AG09309 (cell line): ENCODE measurements around the gene RAB29.

Source experiments
- DNase-seq: peaks from one replicate; pipeline ENCODE4 v3.0.0-alpha.2; 2010; ENCODE audit warnings: low read depth
- H3K4me3 ChIP-seq: 2 replicates; pipeline ENCODE4 v1.5.1; 2011; ENCODE audit warnings: mild to moderate bottlenecking, low read depth, low read length, moderate library complexity; ENCODE audit not compliant: control insufficient read depth
- TF ChIP-seq, protein P1 (sequence below): IDR thresholded peaks from 2 replicates; pipeline ENCODE4 v1.5.1; 2011; ENCODE audit warnings: mild to moderate bottlenecking, low read depth, low read length, inconsistent platforms; ENCODE audit not compliant: insufficient read depth, control insufficient read depth; ENCODE audit errors: missing control alignments

The RAB29 gene

DNA sequence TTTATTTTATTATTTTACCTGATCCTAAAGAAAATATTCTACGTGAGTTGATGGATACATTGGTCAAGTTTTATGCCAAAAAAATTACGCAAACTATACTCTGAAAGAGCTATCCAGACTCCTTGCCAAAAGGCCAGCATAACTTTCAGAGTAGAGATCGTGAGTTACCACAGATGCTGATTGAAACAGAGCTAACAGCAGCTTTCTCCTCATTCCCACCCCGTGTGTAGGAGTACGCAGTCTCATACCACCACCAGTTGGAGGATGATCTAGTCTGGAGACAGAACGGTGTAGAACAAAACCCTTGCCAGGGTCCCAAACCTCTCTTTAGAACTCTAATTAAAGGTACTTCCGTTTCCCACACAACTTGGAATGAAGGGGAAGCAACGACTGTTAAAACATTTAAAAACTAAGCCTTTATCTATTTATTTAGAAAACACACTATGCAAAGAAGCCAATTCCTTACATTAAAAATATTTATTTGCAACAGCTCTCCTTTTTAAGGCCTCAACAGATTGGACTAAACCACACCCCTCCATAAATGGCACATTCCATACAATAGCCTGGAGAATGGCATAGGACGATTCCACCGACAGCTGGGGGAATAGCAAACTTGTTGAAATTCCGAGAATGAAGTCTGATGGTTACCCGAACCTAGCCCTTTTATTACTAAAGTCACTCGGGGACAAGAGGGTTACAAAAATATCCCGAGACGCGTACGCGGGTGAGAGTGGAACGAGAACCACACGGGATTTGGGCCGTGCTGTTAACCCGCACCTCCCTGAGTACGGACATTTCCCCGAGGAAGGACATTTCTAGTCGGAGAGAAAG, 26.7 kb downstream of the RAB29 start:
- H3K4me3 ChIP-seq, result peak overlapping the region; percentile 80
- TF ChIP-seq, protein P1, sequence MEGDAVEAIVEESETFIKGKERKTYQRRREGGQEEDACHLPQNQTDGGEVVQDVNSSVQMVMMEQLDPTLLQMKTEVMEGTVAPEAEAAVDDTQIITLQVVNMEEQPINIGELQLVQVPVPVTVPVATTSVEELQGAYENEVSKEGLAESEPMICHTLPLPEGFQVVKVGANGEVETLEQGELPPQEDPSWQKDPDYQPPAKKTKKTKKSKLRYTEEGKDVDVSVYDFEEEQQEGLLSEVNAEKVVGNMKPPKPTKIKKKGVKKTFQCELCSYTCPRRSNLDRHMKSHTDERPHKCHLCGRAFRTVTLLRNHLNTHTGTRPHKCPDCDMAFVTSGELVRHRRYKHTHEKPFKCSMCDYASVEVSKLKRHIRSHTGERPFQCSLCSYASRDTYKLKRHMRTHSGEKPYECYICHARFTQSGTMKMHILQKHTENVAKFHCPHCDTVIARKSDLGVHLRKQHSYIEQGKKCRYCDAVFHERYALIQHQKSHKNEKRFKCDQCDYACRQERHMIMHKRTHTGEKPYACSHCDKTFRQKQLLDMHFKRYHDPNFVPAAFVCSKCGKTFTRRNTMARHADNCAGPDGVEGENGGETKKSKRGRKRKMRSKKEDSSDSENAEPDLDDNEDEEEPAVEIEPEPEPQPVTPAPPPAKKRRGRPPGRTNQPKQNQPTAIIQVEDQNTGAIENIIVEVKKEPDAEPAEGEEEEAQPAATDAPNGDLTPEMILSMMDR, result no peak
- peak; percentile 38 for DNase-seq

DNA sequence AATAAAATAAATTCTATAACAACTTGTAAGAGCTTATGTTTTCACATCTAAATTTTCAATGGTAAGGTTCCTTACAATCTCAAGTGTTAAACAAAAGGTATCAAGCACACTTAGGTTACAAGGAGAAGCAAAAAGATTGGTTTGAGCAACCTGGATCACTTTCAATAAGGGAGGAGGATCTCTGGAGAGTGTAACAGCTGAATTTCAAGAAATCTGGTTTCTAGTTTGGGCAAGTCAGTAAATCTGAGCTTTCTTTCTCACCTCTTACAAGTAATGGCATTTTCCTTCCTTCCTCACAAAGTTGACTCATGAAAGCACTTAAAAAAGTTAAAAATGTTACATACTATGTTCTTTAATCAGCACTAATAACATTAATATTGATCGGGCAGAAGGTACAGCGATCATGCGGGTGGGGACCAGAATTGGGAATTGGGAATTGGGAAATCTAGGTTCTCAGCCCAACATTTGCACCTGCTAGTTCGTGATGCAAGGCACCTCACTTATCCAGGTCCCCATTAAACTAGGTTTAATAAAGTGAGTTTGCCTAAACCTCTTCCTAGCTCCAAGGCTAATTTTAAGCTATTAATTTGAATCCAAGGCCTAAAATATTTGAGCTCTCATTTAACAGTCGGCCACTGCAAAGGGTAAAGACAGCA, 28.4 kb downstream of the RAB29 start:
- TF ChIP-seq, protein P1, result no peak
- no peak overlapping the region; the same call in 1 of the 2 replicates for H3K4me3 ChIP-seq
- DNase-seq, result no peak

DNA sequence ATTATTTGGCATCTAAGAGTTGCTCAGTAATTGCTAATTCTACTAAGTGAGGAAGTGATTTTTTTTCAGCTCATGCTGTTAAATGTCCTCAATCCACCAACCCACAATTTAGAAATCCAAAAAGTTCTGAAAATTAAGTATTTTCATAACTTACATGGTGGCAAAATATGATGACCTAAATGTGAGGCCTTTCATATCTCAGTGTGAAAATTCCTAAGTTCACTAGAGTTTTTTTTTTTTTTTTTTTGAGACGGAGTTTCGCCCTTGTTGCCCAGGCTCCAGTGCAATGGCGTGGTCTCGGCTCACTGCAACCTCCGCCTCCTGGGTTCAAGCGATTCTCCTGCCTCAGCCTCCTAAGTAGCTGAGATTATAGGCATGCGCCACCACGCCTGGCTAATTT, 30.9 kb downstream of the RAB29 start:
- no peak for DNase-seq
- no peak overlapping the region for H3K4me3 ChIP-seq
- TF ChIP-seq, protein P1, result no peak

DNA sequence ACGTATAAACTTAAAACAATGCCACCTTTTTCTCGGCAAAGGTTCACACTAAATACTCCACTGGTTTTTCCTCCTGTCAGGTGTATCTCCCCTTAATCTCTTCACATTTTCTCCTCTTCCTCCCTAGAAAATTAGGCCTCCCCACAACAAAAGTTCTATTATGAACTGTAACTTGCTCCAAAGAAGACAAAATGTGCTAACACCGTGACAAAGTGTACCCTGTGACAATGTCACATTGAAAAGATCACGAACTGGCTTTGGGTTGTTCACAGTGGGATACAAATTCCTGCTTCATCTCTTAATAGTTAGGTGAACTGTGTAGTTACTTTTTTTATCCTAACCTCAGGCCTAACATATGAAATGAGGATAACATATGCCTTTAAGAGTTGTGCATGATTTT, 31.3 kb downstream of the RAB29 start:
- H3K4me3 ChIP-seq, result no peak overlapping the region
- no peak for DNase-seq
- TF ChIP-seq, protein P1, result no peak

DNA sequence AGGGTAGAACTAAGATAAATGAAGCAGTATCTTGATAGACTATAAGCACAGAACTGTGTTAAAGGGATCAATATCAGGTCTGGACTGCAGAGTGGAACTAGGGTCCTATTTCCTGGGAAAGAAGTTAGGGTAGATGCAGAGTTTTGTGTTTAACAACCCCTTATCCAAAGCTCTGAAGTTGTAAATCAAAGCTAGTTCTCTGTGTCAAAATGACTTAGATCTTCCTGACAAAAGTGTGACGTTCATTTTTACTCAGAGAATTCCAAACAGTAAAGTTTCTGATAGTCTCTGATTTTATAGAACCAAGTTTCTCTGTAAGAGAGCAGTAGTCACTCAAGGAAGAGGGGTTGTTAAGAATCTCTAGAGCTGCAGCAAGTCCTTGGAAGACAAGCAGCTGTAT, 33.6 kb downstream of the RAB29 start:
- TF ChIP-seq, protein P1, result no peak
- H3K4me3 ChIP-seq, result no peak overlapping the region
- no peak for DNase-seq

DNA sequence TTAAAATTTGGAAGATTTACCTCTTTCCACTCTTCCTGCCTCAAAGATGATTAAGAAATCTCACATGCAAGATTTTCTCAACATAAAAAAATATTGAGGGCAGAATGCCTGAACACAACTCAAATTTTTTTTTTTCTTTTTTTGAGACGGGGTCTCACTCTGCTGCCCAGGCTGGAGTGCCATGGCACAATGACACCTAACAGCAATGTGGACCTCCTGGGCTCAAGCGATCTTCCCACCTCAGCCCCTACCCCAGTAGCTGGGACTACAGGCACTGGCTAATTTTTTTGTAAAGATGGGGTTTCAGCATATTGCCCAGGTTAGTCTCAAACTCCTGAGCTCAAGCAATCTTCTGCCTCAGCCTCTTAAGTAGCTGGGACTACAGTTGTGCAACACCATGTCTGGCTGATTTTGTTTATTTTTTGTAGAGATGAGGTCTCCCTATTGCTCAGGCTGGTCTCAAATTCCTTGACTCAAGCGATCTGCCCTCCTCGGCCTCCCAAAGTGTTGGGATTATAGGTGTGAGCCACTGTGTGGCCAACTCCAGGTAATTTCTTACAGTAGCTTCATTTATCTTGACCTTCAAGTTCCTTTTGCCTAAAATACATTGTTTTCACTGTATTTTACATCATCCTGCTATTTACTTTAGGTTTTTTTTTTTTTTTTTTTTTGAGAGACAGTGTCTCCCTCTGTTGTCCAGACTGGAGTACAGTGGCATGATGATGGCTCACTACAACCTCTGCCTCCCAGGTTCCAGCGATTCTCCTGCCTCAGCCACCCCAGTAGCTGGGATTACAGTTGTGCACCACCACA, 35.7 kb downstream of the RAB29 start:
- peak; percentile 32 for DNase-seq
- TF ChIP-seq, protein P1, result no peak

More for the DNA sequence above, 35.7 kb downstream of the RAB29 start:
- no peak overlapping the region for H3K4me3 ChIP-seq
